Inflammatory macrophage treated with lipopolysaccharide for 4 hours (primary cell): ENCODE results near the gene AMH.

ENCODE experiments used
- DNase-seq: peaks from one replicate; pipeline ENCODE4 v3.0.0-alpha.2; 2020

The AMH gene

DNA sequence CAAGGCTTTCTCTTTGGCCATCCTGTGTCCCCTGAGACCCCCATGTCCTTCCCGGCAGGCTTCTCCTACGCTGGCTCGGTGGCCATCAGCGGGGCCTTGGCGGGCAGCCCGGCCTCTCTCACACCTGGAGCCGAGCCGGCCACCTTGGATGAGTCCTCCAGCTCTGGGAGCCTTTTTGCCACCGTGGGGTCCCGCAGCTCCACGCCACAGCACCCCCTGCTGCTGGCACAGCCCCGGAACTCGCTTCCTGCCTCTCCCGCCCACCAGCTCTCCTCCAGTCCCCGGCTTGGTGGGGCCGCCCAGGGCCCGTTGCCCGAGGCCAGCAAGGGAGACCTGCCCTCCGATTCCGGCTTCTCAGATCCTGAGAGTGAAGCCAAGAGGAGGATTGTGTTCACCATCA is 27.2 kb upstream of the AMH start:
- no peak for DNase-seq

DNA sequence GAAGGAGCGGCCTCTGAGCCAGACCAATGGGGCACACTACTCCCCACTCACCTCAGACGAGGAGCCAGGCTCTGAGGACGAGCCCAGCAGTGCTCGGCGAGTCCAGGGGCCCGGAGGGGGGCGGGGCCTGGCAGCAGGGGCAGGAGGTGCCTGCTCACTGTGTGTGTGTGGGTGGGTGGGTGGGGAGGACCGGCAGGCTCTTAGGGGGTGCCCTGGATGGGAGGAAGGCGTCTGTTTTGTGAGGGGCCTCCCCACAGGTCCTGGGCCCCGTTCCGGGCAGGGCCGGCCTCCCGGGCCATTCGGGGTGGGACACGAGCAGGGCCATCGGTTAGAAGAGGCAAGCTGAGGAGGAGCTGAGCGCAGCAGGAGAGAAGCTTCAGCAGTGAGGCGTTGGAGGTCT is 25.7 kb upstream of the AMH start:
- DNase-seq, result no peak

DNA sequence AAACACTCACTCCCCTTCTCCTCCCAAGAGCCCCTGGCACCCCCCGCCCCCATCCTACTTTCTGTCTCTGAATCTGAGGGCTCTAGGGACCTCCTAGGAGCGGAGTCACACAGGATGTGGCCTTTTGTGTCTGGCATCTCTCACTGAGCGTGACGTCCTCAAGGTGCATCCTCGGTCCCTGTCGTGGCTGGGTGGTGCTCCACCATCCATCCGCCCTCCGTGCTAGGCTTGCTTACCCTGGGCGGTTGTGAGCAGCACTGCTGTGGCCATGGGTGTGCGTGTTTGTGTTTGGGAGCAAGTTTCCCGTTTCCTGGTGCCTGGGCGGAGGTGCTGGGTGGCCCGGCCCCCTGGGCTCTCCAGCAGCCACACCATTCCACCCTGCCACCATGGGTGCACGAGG is 25.2 kb upstream of the AMH start:
- no peak for DNase-seq

DNA sequence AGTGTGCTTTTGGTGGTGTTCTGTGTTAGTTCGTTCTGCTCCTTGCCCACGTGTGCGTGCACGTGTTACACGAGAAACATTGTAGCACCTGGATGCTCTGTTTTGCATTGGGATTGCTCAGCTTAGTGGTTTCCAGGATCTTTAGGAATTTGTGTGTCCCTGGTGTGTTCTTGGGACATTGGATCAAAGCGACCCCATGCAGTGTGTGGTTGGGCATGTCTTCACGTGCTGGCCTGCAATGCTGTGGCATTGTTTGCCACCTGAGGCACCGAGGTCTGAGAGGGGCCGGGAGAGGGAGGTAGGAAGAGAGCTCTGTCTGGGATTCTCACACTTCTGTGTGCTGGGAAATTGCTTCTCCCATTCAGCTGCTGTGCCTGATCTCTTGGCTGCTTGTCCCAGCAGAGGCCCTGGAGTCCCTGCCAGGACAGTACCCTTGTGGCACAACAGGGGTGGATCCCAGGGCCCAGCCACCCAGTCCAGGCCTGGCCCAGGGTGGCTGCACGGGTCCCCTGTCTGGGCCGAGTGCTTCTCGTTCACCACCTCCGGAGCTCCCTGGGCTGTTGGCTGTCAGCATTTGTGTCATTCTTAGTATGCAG is 24.3 kb upstream of the AMH start:
- DNase-seq, result no peak

DNA sequence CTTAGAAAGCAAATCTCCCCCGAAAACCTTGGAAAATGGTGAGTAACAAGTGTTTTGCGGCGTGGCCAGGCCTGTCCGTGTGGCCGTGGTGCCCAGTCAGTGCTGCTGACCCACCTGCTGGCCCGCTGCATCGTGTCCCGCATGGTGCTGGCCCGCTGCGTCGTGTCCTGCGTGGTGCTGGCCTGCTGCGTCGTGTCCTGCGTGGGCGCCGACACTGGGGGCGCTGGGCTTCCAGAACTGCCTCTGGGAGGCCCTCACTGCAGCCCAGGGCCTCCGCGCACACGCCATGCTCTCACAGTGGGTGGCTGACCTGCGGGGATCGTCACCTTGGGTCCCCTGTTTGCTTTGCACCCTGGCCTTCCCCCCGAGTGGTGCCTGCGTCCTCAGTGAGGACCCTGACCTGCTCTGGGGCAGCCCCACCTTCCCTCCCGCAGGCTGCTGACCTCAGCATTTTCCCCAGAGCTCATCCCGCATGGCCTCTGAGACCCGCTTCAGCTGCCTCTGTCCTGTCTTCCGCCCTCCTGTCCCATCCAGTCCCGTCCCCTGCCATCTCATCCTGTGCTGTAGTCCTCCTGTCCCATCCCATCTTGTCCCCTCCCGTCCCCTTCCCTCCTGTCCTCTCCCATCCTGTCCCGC is 23.6 kb upstream of the AMH start:
- no peak for DNase-seq

DNA sequence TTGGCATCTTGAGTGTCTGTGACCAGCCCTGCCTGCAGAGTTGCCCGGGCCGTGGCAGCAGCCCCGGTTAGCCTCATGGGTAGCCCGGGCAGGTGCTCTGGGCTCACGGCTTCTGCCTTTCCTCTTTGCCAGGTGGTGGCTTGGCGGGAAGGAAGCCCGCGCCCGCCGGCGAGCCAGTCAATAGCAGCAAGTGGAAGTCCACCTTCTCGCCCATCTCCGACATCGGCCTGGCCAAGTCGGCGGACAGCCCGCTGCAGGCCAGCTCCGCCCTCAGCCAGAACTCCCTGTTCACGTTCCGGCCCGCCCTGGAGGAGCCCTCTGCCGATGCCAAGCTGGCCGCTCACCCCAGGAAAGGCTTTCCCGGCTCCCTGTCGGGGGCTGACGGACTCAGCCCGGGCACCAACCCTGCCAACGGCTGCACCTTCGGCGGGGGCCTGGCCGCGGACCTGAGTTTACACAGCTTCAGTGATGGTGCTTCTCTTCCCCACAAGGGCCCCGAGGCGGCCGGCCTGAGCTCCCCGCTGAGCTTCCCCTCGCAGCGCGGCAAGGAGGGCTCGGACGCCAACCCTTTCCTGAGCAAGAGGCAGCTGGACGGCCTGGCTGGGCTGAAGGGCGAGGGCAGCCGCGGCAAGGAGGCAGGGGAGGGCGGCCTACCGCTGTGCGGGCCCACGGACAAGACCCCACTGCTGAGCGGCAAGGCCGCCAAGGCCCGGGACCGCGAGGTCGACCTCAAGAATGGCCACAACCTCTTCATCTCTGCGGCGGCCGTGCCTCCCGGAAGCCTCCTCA is 22.9 kb upstream of the AMH start:
- DNase-seq, result no peak

DNA sequence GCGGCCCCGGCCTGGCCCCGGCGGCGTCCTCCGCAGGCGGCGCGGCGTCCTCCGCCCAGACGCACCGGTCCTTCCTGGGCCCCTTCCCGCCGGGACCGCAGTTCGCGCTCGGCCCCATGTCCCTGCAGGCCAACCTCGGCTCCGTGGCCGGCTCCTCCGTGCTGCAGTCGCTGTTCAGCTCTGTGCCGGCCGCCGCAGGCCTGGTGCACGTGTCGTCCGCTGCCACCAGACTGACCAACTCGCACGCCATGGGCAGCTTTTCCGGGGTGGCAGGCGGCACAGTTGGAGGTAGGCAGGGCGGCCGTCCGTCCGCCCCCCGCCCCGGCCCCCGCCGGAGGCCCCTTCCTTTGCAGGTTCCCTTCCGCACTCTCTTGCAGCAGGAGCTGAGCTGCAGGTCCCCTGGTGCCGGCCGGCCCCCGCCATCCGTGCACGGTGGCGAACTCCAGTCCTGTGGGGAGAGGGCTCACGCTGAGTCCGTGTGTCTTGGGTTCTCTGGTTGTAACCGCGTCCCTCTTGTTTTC is 22.2 kb upstream of the AMH start:
- no peak for DNase-seq

DNA sequence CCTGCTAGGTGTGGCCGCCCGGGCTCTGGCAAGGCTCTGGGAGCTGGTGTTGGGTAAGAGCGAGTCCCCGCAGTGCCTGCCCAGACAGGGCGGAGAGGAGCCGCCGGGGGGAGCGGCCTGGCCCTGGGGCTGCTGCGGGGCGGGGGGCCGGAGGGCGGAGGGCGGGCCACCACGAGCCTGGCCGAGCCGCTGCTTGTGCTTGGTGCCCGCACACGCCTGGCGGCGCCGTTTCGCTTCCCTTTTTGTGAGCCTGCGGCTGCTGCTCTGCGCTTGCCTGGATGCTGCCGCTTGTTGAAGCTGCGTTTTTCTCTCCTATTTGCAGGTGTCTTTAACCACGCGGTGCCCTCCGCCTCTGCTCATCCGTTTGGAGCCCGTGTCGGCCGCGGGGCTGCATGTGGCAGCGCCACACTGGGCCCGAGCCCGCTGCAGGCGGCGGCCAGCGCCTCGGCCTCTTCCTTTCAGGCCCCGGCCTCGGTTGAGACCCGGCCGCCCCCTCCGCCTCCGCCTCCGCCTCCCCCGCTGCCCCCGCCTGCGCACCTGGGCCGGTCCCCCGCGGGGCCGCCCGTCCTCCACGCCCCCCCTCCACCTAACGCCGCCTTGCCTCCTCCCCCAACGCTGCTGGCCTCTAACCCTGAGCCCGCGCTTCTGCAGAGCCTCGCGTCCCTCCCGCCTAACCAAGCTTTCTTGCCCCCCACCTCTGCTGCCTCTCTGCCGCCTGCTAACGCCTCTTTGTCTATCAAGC is 21.5 kb upstream of the AMH start:
- peak; percentile 45 for DNase-seq

DNA sequence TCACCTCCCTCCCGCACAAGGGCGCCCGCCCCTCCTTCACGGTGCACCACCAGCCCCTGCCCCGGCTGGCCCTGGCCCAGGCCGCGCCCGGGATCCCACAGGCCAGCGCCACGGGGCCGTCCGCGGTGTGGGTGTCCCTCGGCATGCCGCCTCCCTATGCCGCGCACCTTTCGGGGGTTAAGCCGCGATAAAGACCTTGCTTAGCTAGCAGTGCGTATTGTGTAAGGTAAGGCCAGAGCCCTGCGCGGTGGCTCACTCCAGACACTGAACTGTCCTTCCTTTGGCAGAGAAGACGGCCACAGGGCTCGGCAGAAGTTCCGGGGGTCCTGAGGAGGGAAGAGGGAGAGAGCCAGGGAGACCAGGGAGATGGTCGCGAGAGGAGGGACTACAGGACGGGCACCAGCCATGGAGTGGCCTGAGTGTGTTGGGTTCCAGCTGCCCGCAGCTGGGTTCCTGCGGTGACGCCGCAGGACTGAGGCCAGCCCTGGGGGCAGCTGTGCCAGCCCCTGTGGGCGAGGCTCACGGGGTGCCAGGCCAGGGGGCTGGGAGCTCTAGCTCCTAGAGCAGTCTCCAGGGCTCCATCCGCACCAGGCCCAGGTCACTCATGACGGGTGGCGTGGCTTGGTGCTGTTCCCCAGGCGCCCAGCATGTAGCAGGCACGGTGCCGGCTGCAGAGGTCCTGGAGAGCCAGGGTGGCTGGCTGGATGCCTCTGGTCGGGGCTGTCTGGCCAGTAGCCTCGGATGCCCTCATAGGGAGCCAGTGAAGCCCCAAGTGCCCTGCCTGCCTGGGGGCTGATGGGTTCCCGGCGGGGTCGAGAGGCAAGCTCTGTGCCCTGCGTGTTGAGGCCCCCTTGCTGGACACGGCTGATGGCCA is 20.7 kb upstream of the AMH start:
- DNase-seq, result no peak

DNA sequence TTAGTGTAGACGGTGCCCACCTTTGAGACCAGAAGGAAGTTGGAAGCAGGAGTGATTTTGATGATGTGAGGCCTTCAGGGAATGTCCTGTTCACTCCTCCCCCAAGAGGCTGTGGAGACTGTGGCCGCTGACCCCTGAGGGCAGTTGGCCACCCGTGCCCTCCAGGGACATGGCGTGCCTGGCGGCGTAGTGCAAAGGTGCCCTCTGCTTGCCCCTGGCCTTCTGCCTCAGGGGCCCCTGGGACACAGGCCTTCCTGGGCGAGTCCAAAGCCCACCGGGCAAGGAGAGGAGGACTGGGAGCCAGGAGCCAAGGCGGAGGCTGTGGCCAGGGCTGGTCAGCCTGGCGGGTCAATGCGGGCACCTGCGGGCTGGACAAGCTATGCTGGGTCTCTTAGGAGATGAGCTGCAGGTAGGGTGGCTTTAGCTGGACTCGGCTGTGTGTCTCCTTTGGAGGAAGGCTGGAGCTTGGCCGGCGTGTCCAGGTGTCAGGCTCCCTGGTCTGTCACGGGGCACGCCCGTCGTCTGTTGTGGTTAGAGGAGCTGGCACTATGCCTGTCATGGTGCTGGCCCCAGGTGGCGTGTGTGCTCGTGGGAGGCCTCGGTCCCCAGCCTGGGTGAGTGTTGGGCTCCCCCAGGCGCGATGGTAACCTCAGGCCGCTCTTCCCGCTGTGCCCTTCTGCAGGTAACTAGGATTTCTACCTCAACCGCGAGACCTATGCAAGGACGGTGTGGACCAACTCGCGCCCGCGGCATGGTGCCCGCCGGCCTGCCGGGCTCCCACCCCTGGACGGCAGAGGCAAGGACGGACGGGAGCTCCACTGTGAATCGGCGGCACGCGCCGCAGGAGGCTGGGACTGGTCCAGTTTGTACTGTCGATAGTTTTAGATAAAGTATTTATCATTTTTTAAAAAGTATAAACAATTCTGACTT is 19.8 kb upstream of the AMH start:
- DNase-seq, result no peak

DNA sequence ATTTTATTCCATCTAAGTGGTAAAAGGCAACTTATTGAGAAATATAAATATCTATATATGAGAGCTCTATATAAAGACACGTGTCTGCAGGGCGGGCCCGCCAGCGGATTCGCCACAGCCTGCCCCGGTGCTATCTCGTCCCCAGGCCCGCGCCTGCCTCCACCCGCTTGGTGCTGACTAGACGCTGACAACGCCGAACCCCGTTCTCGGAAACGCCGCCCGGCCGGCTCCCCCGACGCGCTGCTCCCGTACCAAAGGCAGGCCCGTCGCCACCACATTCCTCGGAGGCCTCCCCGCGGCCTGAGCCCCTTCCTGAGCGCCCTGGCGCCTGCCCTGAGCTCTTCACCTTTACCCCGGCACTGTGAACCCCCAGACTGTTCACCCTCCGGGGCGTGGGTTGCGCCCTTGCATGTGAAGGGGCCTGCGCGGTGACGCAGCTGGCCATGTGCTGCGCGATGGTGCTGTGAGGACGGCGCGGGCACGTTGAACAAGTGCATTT is 19.0 kb upstream of the AMH start:
- no peak for DNase-seq

DNA sequence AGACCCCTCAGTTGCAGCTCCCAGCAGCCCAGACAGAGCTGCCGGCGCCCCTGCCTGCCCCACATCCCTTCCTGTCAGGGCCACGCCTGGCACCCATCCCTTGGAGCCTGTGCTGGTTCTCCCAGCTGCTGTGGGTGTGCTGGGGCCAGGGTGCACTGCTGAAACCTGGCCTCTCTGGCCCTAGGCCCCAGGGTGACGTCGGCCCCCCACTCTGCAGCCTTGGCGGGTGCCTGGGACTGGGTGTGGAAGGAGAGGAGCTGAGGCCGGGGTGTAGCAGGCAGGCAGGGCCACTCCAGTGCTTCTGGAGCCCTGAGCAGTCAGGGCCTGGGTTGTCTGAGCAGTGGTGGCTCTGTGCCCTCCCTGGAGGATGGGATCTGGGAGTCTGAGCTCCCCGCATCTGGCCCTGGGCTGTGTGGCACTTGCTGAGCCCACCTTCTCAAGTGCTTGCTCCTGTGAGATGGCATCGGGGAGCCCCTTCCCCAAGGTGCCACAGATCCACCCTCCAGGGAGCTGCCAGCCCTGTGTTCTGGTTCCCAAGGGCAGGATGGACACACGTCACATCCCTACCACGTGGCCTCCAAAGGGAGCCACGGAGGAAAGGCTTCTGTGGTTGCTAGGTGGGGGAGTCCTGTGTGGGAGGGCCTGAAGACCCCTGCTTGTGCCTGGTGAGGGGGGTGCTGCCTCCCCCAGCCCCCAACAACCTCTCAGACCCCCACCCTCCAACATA is 18.2 kb upstream of the AMH start:
- DNase-seq, result no peak

DNA sequence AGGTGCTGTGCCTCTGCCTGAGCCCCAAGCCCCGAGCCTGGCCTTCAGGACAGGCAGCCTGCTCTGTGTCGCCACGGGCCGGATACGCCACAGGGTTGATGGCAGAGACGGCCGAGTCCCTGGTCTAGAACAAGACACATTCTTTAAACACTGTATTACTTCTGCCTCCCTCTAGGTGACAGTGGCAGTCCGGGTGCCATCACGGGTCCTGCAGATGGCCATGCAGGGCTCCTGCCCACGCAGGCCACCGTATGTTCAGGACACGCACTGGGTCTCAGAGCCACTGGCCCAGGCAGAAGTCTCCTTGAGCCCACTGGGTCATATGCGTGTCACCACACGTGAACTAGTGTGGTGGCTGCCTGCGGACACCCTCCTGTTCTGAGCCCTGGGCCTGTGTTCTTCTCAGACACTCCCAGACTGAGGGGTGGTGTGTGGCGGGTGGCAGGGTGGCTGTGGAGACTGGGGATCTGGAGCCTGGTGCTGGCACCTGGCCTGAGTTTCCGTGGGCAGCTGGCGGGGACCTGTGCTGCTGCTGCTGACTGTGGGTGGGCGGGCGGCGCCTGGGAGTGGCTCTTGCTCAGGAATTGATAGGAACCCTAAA is 17.4 kb upstream of the AMH start:
- no peak for DNase-seq

DNA sequence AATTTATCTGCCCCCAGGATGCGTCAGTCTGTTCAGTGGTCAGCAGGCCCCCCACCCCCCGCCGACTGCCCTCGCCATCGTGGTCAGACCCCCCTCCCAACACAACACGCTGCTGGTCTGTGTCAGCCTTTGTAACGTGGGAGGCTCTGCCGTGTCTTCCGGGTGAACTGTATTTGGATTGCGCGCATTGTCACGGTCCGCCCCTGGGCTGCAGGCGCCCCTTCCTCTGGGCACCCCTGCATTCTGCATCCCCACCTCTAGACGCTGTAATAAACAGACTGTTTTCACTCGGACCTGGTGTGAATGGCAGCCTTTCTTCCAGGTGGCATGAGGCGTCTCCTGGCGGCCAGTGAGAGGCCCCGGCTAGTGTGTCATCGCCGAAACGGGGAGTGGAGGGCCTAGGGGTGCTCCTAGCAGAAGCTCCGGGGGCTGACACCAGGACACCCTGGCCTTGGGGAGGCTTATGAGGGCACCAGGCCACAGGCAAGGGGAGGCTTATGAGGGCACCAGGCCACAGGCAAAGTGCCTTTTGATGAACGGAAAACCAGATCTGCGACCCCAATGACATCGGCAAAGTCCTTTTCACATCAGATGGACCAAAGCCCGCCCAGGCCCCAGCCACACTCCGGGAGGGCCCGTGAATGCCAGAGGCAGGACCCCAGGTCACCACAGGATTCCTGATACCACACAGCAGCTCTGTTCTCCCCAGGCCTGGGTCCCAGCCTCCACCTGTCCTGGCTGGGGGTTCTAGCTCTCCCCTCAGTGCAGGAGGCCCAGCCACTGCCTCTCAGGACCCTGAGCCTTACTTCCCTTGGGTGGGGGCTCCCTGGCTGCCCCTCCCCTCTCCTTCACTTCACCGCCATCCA is 16.6 kb upstream of the AMH start:
- DNase-seq, result no peak

DNA sequence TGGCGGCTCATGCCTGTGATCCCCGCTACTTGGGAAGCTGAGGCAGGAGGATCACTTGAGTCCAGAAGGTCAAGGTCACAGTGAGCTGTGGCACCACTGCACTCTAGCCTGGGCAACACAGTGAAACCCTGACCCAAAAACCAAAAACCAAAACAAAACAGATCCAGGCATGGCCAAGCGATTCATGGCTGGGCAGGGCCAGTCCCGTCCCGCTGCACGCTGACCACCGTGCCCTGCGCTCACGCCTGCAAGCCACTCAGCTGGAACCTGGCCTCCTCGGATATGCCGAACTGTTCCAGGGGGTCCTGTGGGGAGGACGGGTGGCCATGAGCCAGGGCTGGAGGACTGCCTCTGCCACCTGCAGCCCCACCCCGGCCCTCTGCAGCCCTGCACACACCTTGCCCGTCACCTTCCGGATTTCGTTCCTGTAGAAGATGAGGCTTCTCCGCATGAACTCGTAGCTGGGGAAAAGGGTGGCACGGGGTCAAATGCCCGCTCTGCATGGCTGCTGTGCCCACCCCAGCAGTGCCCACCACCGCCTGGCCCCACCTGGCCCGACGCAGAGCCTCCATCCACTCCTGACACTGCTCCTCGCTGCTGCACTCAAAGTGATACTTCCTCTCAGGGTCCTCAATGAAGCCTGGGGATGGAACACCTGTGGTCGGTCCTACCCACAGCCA is 15.4 kb upstream of the AMH start:
- no peak for DNase-seq

DNA sequence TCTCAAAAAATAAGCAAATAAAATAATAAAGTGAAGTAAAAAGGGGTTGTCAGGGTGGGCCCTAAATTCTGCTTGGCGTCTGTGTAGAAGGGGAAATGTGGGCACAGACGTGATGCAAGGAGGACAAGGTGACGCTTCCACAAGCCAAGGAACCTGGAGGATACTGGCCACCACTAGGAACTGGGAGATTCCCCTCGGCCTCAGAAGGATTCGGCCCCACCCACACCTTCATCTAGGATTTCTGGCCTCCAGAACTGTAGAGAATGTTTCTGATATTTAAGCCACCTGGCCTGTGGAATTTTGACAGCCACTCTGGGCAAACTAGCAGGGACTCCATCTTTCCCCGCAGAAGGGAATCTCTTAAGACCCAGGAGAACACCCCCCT is 14.1 kb upstream of the AMH start:
- peak; percentile 25 for DNase-seq

DNA sequence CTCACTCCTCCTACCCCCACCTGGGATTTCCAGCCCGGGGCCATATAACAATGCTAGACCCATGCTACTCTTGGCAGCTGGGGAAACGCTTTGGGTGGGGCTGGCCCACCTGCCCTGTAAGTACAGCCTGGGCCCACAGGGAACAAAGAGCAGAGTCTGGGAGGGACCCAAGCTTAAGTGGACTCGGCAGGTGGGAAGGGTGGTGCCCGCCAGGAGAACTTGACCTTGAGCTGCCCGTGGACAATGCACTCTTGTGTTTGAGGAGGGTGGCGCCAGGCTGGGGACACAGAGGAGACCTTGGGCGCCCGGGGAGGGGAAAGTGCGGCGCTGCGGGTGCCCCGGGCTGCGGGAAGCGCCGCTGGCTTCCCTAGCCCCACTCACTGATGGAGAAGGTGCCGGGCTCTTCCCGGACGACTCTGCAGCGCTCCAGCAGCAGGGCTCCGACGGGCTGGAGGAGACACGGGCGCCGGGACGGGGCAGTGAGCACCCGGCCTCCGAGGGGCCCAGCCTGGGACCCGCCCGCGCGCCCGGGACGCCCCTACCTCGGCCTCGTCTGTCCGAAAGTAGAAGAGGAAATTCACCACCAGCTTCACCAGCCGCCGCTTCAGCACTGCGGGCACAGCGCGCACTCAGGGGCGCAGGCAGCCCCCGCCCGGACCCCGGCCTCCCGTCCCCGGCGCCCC is 13.6 kb upstream of the AMH start:
- peak; percentile 29 for DNase-seq

DNA sequence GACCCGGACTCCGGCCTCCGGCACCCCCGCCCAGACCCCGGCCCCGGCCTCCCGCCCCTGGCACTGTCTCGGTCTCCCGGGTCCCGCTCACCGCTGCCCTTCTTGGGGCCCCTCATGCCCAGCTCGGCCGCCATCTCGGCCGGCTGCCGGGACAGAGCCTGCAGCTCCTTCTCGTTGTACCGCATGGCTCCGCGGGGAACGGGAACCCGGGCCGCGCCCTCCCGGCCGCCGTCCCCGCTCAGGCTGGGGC is 13.1 kb upstream of the AMH start:
- DNase-seq, result no peak
